ENCODE measurements around the gene NAA15.
"Not testable (repeated sequence)": the region's sequence is repeated elsewhere in the genome, so short reads cannot be mapped to it uniquely, and the experiment has no call there.

NAA15 gene

DNA sequence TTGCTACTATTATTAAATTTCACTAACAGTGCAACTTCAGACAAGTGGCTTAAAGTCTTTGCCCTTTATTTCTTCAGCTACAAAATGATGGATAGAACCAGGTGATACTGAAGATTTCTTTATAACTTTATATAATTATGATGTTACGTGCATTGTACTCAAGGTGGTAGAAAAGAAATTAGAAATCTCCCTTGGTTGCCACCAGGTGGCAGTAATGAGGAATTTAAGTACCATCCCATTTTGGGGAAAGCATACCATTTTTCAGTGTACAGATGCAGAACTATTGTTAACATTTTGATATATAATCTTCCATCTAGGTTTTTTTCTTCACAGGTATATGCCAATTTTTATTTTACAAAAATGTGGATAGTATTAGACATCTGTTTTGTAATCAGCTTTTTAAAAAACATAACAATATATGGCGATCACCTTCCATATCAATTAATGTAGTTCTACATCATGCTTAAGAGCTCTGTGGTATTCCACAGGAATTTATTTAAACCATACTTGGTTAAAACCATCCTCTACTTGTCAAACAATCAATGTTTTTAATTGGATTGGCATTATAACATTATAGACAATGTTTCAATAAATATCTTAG, 114.9 kb downstream of the NAA15 start:
- peaks cover 0 to 12% of the 10 kb centered on the region in 2 donors for H3K9me3 Mint-ChIP-seq
- peaks cover 11 to 23% of the 10 kb centered on the region in 2 donors for H3K4me1 Mint-ChIP-seq
- H3K36me3 Mint-ChIP-seq = peaks cover 47 to 67% of the 10 kb centered on the region in 2 donors
- no peak overlapping the region for H3K27ac Mint-ChIP-seq
- ATAC-seq (replicated peaks) (peak; percentile 34 to 43), DNase-seq (no peak)
- H3K27me3 Mint-ChIP-seq = no peaks in the 10 kb centered on the region
- no peak overlapping the region for H3K4me3 Mint-ChIP-seq

DNA sequence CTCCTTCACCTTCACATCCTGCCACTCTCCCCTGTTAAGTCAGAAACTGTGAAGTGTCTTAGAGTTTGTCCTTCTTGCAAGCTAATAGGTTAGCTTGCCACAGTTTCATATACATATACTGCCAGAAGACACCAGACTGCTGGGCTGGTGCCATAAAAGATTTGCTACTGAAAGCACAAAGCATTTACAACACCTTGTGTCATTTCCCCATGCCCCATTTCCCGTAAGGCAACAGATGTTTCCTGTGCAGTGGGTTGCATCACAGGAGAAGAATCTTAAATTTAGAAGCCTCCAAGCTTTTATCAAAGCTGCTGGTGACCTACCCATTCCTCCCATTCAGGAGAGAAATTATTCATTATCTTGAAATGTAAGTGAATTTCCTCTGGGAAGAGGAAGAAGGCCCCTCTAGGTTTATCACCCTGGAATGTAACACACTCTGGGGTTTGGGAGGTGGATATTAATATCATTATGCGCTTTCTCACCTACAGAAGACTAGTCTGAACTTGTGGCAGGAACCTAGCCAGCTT, 118.1 kb downstream of the NAA15 start:
- ATAC-seq (replicated peaks) (peak; percentile 57 to 62), DNase-seq (no peak)
- no peaks in the 10 kb centered on the region for H3K27me3 Mint-ChIP-seq
- peaks cover 37 to 62% of the 10 kb centered on the region in 2 donors for H3K36me3 Mint-ChIP-seq
- H3K27ac Mint-ChIP-seq = peak overlapping the region; percentile 51
- no peak overlapping the region for H3K4me3 Mint-ChIP-seq
- peaks cover 9 to 14% of the 10 kb centered on the region in 2 donors for H3K9me3 Mint-ChIP-seq
- H3K4me1 Mint-ChIP-seq = peaks cover 11 to 23% of the 10 kb centered on the region in 2 donors

DNA sequence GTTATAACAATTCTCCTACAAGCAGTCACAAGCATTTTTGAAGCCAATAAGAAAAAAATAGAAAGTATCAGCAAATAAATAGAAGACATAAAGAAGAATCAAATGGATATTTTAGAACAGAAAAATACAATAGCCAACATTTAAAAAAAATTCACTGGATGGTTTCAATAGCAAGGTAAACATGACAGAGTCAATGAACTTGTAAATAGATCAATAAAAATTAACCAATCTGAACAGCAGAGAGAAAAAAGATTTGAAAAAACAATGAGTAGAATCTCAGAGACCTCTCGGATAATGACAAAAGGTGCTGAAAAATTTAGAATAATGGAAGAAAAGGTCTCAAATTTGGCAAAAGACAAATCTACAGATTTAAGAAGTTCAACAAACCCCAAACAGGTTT, 119.3 kb downstream of the NAA15 start:
- H3K4me1 Mint-ChIP-seq = peaks cover 10 to 23% of the 10 kb centered on the region in 2 donors
- H3K9me3 Mint-ChIP-seq = peaks cover 9% of the 10 kb centered on the region in 2 donors
- no peak overlapping the region for H3K4me3 Mint-ChIP-seq
- no peak overlapping the region for H3K27ac Mint-ChIP-seq
- ATAC-seq (replicated peaks) (no peak), DNase-seq (no peak)
- H3K36me3 Mint-ChIP-seq = peaks cover 27 to 51% of the 10 kb centered on the region in 2 donors
- H3K27me3 Mint-ChIP-seq = no peaks in the 10 kb centered on the region

DNA sequence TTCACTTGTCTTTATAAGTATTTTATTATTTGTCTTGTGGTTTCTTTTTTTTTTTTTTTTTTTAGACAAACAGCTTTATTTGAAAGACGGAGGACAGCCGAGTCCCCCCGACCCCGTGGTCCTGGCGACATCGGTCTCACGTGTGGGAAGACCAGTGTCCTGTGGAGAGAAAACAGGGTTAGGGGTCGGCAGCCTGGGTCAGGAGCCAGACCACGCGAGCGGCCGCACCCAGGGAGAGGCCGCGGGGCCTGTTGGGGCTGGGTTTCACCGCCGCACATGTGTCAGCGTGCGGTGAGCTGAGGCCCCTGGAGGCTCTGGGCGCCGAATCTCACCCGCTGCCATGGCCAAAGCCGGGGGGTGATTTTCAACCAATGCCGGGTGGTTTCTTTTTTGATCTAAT, 134.8 kb downstream of the NAA15 start:
- no peak overlapping the region for H3K4me3 Mint-ChIP-seq

DNA sequence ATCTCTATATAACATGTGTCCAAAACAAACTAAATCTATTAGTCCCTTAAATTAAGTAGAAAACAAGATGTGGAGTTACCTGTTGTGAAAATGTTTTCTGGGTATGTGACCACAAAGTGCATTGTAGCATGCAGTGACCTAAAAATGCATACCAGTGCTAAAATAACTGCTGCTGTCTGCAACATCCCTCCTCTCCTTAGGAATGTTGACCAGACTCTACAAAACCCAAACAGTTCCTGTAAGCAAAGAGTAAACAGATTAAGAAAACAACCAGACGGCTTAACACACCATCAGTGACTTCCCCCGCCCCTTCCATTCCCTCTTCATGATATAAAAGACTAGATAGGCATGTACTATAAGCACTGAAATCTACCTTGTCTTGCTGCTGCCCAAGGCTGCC, 136.8 kb downstream of the NAA15 start:
- Mint-ChIP-seq H3K36me3 (peaks cover 48% of the 10 kb centered on the region in 2 donors), H3K4me1 (peaks cover 4 to 8% of the 10 kb centered on the region in 2 donors)
- DNase-seq = no peak

More for the DNA sequence above, 134.8 kb downstream of the NAA15 start:
- H3K36me3 Mint-ChIP-seq = peaks cover 53 to 61% of the 10 kb centered on the region in 2 donors
- peaks cover 21 to 25% of the 10 kb centered on the region in 2 donors for H3K9me3 Mint-ChIP-seq
- H3K27ac Mint-ChIP-seq = no peak overlapping the region
- peaks cover 4 to 8% of the 10 kb centered on the region in 2 donors for H3K4me1 Mint-ChIP-seq
- ATAC-seq (replicated peaks) (no peak), DNase-seq (no peak)
- no peaks in the 10 kb centered on the region for H3K27me3 Mint-ChIP-seq

DNA sequence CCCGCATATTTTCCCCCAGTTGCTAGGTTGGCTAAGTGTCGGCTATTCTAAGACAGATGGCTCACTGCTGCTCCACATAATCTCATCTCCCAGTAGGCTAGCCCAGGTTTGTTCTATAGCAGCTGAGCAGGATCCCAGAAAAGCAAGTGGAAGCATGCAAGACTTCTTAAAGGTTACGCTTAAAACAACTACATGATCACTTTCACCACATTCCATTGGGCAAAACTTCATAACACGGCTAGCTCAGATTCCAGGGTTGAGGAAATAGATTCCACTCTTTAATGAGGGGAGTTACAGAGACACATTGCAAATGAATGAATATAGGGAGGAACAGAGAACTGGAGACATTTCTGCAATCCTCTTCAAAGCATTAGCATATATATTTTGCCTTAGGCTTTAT, 139.7 kb downstream of the NAA15 start:
- H3K27me3 Mint-ChIP-seq = no peaks in the 10 kb centered on the region
- peaks cover 18 to 25% of the 10 kb centered on the region in 2 donors for H3K9me3 Mint-ChIP-seq
- H3K36me3 Mint-ChIP-seq = peaks cover 36 to 48% of the 10 kb centered on the region in 2 donors
- DNase-seq (no peak), ATAC-seq (replicated peaks) (no peak)
- peaks cover 0 to 4% of the 10 kb centered on the region in 2 donors for H3K4me1 Mint-ChIP-seq
- no peak overlapping the region for H3K4me3 Mint-ChIP-seq
- peak overlapping the region; percentile 5 for H3K27ac Mint-ChIP-seq

More for the DNA sequence above, 136.8 kb downstream of the NAA15 start:
- Mint-ChIP-seq H3K4me3 (no peak overlapping the region), H3K27ac (peak overlapping the region; percentile 56), H3K9me3 (peaks cover 18 to 25% of the 10 kb centered on the region in 2 donors), H3K27me3 (no peaks in the 10 kb centered on the region)
- ATAC-seq (replicated peaks) = no peak

- peaks cover 0 to 2% of the 10 kb centered on the region in 2 donors for H3K4me1 Mint-ChIP-seq
- H3K36me3 Mint-ChIP-seq = peaks cover 21 to 33% of the 10 kb centered on the region in 2 donors
- H3K27ac Mint-ChIP-seq = no peak overlapping the region
- H3K9me3 Mint-ChIP-seq = peaks cover 10 to 12% of the 10 kb centered on the region in 2 donors
- no peak overlapping the region for H3K4me3 Mint-ChIP-seq
- DNase-seq (no peak), ATAC-seq (replicated peaks) (no peak)
- no peaks in the 10 kb centered on the region for H3K27me3 Mint-ChIP-seq
Measured at GRCh38 chr4:139443661-139444060, 142.4 kb downstream of the NAA15 start.

GRCh38 chr4:139444881-139445280, 143.6 kb downstream of the NAA15 start:
- DNase-seq; H3K27ac Mint-ChIP-seq; H3K4me3 Mint-ChIP-seq; H3K9me3 Mint-ChIP-seq; ATAC-seq (replicated peaks); H3K27me3 Mint-ChIP-seq; H3K4me1 Mint-ChIP-seq: not testable (repeated sequence)
- H3K36me3 Mint-ChIP-seq = peaks cover 12 to 26% of the 10 kb centered on the region in 2 donors

GRCh38 chr4:139447078-139447477, 145.8 kb downstream of the NAA15 start:
- H3K4me3 Mint-ChIP-seq; DNase-seq; ATAC-seq (replicated peaks); H3K27ac Mint-ChIP-seq; H3K9me3 Mint-ChIP-seq; H3K4me1 Mint-ChIP-seq; H3K27me3 Mint-ChIP-seq: not testable (repeated sequence)
- peaks cover 4 to 15% of the 10 kb centered on the region in 2 donors for H3K36me3 Mint-ChIP-seq

GRCh38 chr4:139450586-139450985, 149.3 kb downstream of the NAA15 start:
- DNase-seq (no peak), ATAC-seq (replicated peaks) (no peak)
- Mint-ChIP-seq H3K27me3 (no peaks in the 10 kb centered on the region), H3K27ac (no peak overlapping the region), H3K9me3 (no peaks in the 10 kb centered on the region), H3K4me1 (peaks cover 10 to 20% of the 10 kb centered on the region in 2 donors), H3K4me3 (no peak overlapping the region), H3K36me3 (peaks cover 4 to 19% of the 10 kb centered on the region in 2 donors)

GRCh38 chr4:139451997-139452396, 150.7 kb downstream of the NAA15 start:
- DNase-seq = no peak
- no peak overlapping the region for H3K27ac Mint-ChIP-seq
- H3K36me3 Mint-ChIP-seq = peaks cover 2 to 15% of the 10 kb centered on the region in 2 donors
- H3K27me3 Mint-ChIP-seq = no peaks in the 10 kb centered on the region
- no peaks in the 10 kb centered on the region for H3K9me3 Mint-ChIP-seq
- peaks cover 15 to 31% of the 10 kb centered on the region in 2 donors for H3K4me1 Mint-ChIP-seq
- no peak for ATAC-seq (replicated peaks)
- H3K4me3 Mint-ChIP-seq = no peak overlapping the region

DNA sequence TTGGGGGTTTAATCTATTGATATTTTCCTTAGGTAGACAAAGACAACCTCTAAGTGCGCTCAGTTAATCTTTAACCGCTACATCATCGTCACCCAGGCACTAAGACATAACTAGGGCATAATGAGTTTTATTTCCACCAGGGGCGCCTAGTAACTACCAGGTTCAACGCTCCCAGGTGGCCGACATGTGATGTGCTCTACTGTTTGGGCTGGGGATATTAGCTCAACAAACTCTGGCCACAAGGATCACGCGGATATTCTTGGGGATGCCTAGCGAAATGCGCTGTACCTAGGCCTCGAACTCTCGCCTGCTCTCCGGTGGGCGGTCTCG, 151.7 kb downstream of the NAA15 start:
- peak; percentile 63 to 64 for ATAC-seq (replicated peaks)
- peak overlapping the region; percentile 92 to 98 for H3K4me3 Mint-ChIP-seq
- H3K9me3 Mint-ChIP-seq = no peaks in the 10 kb centered on the region
- H3K27me3 Mint-ChIP-seq = no peaks in the 10 kb centered on the region
- peaks cover 20 to 41% of the 10 kb centered on the region in 2 donors for H3K4me1 Mint-ChIP-seq
- no peak for DNase-seq
- H3K27ac Mint-ChIP-seq = peak overlapping the region; percentile 100
- H3K36me3 Mint-ChIP-seq = peaks cover 0 to 12% of the 10 kb centered on the region in 2 donors

DNA sequence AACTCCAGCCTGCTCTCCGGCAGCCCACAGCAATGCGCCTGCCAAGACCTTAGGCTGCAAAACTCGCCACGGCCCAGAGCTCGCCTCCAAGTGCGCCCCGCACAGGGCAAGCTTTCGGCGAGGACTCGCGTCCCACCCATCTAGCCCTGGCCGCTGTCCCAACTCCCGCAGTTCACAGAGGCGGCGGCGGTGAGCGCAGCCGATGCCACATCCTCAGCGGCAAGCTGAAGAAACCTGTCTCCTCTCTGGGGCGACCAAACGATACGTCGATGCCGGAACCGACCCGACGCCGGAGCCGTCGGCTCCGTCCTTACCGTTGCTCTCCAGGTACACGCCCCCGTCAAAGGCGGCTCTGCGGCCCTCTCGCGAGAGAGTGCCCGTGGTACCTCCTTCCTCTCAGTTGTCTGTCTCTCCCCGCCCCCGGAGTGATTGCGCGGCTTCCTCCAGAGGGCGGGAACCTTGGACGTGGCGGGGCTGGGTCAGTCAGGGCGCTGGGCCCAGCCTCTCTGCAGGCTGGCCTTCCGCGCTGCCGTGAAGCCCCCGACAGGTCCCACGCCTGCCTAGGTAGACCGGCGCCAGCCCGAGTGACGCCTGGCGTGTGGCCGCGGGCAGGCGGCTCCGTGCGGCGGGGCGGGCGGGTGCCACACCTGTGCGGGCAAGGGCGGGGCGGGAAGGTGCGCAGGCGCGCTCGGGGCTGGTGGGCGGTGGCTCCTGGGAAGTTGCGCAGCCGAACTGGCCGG, 152.2 kb downstream of the NAA15 start:
- Mint-ChIP-seq H3K27me3 (no peaks in the 10 kb centered on the region), H3K36me3 (peaks cover 2 to 11% of the 10 kb centered on the region in 2 donors), H3K9me3 (no peaks in the 10 kb centered on the region), H3K27ac (peak overlapping the region; percentile 100), H3K4me3 (peak overlapping the region; percentile 92 to 98), H3K4me1 (peaks cover 25 to 46% of the 10 kb centered on the region in 2 donors)
- DNase-seq (peak; percentile 98), ATAC-seq (replicated peaks) (peak; percentile 89 to 90)

- Mint-ChIP-seq H3K4me1 (peaks cover 29 to 55% of the 10 kb centered on the region in 2 donors), H3K36me3 (peaks cover 2 to 8% of the 10 kb centered on the region in 2 donors), H3K27ac (peak within 1 kb of the TSS; percentile 100), H3K27me3 (no peaks in the 10 kb centered on the region), H3K4me3 (peak within 1 kb of the TSS; percentile 92 to 98), H3K9me3 (no peaks in the 10 kb centered on the region)
- ATAC-seq (replicated peaks) (peak; percentile 8 to 13), DNase-seq (no peak)
Measured at GRCh38 chr4:139454111-139455045, 153.1 kb downstream of the NAA15 start, which contains the start of gene RAB33B. Gene RAB33B, plus strand, starts transcription at chr4:139454121. Its CDS starts 75 bp downstream, at chr4:139454196.
